GM21619 (cell line): ENCODE measurements around the gene MRPL3.
"Not testable (repeated sequence)": the region's sequence is repeated elsewhere in the genome, so short reads cannot be mapped to it uniquely, and the experiment has no call there.

Experiments
- ATAC-seq: cut with Tn5 transposase; IDR thresholded peaks from one replicate; pipeline ENCODE4 v1.9.1; 2021; ENCODE audit not compliant: unreplicated experiment

The MRPL3 gene

DNA sequence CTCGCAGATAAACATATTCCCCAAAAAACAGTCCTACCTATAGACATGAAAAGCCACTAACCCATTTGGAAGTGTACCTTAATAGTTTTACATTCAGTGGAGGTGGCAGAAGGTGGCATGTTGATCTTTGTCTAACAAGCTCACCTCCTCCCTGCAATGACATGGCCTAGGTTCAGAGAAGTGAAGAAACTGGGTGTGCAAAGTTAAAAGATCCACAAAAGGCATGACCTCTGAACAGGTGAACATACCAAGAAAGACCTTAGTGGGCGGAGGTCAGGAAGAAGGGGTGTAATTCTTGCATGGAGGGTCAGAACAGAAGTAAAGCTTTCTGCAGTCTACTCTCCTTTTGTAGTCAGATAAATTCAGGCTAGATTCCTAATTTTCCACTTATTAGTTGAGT lies 822 bp downstream of the MRPL3 start:
- no peak for ATAC-seq

DNA sequence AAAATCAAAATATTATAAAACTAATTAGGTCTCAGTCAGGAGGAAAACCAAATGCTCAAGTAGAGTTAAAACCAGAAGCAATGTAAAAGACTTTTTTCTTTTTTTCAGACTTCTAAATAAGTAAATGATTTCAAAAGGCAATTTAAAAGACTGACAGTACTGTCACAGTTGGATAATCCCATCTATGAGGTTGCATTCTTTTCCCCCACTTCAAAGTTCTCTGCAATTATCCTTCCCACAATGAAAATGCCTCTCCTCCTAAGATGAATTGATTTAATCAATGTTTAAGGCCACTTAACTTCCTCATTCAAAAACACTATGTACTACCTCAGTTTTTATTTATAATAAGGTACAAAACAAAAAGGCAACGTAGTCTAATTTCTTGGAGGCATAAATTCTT lies 8.1 kb downstream of the MRPL3 start:
- no peak for ATAC-seq

DNA sequence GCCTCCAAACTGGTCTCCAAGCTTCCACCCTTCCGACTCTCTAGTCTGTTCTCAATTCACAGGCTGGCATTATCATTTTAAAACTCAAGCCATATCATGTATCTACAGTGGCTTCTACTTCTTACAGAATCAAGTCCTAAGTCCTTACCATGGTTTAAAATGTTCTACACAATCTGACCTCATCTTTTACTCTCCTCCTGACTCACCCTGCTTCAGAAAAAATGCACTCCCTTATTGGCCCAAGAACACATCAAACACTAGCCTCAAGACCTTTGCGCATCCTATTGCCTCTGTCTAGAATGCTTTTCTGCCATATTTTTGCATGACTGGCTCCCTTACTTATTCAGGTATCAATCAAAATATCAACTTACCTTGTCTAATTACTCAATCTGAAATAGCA lies 11.0 kb downstream of the MRPL3 start:
- no peak for ATAC-seq

DNA sequence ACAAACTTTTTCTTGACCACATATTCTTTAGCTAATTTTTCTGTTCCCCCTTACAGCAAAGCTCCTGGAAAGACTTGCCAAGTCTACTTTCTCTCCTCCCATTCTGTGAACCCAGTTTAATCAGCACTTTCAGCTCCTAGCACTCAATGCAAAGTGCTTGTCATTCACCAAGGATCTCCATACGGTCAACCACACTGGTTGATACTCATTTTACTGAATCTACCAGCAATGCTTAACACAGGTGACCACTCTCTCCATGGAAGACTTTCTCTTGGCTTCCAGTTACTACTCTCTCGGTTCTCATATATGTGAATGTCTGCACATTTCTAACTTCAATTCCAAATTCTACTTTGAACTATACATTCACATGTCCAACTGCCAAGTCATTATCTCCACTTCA lies 11.7 kb downstream of the MRPL3 start:
- ATAC-seq: no peak

DNA sequence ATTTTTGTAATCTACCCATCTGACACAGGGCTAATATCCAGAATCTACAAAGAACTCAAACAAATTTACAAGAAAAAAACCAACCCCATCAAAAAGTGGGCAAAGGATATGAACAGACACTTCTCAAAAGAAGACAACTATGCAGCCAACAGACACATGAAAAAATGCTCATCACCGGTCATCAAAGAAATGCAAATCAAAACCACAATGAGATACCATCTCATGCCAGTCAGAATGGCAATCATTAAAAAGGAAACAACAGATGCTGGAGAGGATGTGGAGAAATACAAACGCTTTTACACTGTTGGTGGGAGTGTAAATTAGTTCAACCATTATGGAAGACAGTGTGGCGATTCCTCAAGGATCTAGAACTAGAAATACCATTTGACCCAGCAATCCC lies 16.2 kb downstream of the MRPL3 start:
- not testable (repeated sequence) for ATAC-seq

DNA sequence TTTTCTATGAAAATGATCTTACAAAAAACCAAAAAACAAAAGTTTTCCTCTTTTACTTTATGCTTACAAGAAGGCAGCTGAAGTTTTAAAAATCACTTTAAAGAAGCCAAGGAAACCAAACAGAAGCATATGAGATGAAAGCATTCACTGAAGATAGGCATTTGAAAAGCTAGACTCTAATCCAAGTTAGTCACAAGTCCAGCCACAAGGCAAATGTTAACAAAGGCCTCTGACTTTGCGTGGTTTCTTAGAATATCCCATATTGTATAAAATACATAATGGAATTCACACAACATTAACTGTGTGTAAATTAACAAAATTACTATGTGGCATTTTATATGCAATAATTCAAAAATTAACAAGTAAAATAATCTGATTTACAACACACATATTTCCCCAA lies 17.7 kb downstream of the MRPL3 start:
- no peak for ATAC-seq

DNA sequence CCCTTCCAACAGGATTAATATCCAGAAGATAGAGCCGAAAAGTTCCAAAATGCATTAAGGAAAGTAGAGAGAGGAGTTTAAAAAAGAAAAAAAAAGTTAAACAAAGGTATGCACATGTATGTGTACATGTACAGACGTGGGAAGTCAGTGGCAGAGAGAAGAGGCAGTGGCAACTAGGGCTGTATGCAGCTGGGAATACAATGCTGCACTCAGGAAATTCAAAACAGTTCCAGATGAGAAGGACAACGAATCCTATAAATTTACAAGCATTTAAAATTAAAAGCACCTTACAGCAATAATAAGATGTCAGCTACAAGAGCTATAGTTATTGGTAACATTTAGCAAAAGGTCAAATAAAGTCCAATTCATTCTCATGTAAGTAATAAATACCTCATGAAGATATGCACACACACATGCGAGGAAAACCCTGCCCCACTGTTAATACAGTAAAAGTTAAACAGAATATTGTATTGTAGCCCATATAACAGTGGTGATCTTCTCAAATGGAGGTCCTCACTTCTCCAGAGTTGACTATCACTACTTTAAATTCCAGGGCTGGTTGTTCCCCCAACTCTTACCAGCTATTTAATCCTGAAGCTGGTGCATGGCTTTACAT lies 18.2 kb downstream of the MRPL3 start:
- no peak for ATAC-seq

DNA sequence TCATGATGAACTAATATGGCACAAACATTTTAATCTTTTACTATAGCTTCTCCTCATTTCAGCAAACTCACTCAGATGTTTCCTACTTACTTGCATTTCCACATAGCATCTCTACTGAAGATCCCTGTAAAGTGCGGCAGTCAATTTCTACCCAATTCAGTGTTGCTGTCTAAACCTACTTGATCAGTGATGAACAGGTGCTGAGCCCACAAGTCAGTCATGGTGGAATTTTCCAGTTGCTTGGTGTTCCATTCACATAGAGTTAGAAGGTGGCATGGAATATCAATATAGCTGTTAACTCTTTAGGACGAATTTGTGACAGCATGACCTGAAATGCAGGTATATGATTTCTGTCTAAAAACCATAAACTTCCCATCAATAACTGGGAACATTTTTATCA lies 22.7 kb downstream of the MRPL3 start:
- no peak for ATAC-seq

DNA sequence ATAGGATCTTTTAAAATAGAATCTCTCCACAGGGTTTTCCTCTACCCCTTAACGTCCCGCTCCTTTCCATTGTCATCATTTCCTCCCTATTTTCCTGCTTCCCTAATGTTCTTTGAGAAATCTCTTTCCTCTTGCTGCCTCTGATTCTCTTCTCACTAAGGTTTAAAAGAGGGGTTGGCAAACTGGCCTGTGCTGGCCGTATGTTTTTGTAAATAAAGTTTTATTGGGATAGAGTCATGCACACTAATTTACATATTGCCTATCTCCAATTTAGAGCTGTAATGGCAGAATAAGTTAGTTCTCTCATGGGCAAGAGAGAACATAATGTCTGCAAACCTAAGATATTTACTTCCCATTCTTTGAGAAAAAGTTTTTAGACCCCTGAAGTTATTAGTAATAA lies 25.0 kb downstream of the MRPL3 start:
- no peak for ATAC-seq

DNA sequence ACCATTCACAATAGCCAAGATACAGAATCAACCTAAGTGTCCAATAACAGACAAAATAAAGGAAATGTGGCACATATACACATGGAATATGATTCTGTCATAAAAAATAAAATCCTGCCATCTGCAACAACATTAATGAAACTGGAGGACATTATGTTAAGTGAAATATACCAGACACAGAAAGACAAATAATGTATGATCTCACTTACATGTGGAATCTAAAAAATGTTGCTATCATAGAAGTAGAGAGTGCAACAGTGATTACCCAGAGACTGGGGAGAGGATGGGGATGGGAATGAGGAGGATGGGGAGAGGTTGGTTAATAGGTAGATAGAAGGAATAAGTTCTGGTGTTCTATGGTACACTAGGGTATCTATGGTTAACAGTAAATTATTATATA lies 28.7 kb downstream of the MRPL3 start:
- no peak for ATAC-seq

DNA sequence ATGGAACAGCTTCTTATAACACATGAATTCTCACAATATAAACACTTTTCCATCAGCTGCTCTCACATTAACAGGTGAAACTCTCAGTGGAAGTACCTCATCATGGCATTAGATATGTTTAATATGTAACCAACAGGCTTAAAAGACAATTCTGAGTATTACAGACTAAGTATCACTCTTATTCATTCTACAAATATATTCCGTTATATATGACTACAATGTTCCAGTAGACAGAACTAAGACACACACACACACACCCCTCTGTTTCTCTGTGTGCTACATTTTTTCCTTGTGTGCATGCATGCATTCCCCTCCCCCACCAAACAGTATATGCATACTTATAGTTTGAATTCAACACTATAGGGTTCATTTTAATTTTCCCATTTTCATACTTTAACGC lies 32.4 kb downstream of the MRPL3 start:
- no peak for ATAC-seq

DNA sequence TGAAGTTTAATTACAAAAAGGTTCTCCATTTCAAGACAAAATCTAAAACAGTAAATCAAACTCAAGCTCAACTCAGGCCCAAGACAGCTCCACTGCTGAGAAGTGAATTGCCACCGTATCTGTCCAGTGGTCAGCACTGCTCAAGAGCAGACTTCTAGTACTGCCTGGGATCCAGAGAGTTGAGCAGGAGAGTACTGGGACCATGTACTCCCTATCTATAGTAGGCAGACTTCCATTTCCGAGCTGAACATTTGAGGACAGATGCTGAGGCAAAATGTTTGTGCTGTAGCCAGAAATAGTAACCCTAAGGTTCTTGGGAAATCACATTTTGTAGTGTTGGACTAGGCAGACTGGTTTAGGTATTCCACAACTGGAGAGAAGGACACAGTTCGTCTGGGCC lies 44.1 kb downstream of the MRPL3 start:
- no peak for ATAC-seq

DNA sequence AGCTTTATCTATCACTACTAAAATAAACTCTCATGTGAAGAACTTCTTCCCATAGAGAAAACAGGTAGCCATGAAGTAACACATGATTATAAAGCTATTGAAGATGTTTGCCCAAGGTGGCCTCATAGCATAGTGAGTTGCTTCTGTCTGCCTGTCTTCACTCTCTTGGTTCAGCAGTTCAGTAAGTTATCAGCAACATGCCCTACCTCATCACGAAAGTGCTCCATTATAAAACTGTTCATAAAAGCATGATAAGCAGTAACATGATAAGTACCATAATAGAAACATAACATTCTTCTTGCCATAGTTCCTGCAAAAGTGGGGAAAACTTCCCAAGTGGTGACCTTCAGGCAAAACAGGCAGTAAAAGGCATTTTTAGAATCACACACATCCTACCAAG lies 45.6 kb downstream of the MRPL3 start:
- no peak for ATAC-seq

DNA sequence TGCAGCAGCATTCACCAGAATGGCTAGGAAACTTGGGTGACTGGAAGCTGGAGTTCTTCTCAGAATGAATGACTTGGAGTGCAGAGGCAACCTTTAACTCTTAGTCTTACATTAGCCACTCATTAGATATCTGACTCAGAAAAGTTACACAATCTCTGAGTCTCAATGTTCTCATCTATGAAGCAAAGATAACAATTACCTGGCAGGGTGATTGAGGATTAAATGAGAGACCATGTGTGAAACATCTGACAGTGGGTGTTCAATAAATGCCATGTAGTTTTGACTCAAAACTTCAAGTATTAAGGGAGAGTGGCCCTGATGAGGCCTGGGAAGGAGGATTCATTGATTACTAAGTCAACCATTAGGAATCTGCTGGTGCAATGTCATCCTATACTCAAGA lies 48.3 kb downstream of the MRPL3 start:
- no peak for ATAC-seq

DNA sequence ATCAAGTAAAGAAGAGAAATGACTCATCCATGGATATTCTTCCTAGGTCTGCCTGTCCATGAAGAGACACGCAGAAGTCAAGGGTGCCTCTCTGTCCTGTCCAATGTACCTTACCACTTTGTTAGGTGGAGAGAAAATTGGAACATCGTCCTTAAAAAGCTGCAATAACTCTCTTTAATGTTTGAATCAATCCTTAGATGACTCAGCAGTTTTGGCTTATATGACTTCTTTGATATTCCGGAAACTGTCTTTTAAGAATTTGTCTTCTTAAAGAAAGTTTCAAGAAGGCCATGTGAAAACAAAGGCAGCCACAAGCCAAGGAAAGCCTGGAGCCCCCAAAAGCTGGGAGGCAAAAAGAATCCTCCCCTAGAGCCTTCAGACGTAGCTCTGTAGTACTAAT lies 49.2 kb downstream of the MRPL3 start:
- ATAC-seq: no peak

DNA sequence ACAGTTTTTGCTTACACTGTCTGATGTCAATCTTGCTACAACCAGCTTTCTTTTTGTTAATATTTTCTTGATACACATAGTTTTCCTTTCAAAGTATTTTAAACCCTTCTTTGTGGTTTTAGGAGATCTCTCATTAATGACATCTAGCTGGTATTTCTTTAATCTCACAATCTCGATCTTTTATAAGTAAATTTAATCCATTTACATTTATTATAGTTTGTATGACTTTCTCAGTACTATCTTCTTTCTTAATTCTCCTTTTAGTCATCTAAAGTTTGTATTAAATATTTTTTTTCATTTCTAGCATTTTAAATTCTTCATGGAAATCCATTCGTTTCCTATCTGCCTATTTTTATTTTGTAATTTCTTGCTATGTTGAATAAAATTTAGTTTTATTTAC lies 55.4 kb downstream of the MRPL3 start:
- ATAC-seq: no peak

DNA sequence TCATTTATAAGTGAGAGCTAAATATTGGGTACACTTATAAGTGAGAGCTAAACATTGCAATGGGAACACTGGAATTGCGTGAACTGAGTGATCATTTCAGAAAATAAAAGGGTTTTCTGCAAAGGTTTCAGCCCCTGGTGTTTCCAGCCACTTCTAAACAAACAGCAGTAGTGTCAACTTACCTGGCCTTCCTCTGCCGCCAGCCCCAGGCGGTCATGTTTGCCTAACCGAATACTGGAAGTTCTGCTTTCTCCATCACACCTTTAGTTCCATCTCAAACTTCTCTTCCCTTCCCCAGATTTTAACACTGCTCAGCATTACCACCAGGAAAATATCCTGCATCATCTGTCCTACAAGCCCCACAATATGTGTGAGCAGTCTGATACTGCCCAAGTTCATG lies 58.6 kb downstream of the MRPL3 start:
- no peak for ATAC-seq

DNA sequence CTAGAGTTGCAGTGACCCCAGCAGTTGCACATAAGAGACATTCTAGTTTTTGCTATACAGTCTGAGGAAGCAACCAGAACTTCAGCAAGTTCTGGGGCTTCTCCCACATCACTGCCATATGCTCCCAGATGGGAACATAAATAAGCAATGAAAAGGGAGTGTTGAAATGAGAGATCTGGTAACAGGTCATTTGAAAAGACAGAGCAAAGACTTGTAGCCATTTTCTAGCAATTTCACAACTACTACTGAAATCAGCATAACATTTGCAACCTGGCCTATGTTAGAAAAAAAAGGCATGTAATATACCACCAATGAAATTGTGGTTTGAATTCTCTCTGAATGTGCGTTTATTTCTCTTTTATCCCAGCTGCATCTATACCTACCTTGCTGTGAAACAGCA lies 63.7 kb downstream of the MRPL3 start:
- ATAC-seq: no peak

DNA sequence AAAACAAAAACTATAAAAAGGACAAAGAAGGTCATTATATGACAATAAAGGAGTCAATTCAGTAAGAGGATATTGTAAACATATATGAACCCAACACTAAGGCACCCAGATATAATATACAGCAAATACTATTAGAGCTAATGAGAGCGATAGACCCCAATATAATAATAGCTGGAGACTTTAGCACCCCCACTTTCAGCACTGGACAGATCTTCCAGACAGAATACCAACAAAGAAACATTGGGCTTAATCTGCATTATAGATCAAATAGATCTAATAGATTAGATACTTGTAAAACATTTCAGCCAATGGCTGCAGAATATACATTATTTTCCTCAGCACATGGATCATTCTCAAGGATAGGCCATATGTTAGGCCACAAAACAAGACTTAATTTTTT lies 67.8 kb downstream of the MRPL3 start:
- no peak for ATAC-seq

DNA sequence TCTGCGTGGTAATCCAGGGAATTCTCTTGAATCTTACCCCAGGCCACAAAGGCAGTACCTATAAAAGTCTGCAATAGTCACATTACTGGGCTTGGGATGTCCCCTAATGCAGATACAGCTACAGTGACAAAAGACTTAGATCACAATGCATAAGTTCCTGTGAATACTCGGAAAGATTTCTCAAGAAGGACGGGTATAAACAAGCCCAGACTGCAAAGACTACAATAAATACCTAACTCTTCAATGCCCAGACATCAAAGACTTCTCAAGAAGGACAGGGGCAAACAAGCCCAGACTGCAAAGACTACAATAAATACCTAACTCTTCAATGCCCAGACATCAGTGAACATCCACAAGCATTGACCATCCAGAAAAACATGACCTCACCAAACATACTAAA lies 70.3 kb downstream of the MRPL3 start:
- no peak for ATAC-seq

DNA sequence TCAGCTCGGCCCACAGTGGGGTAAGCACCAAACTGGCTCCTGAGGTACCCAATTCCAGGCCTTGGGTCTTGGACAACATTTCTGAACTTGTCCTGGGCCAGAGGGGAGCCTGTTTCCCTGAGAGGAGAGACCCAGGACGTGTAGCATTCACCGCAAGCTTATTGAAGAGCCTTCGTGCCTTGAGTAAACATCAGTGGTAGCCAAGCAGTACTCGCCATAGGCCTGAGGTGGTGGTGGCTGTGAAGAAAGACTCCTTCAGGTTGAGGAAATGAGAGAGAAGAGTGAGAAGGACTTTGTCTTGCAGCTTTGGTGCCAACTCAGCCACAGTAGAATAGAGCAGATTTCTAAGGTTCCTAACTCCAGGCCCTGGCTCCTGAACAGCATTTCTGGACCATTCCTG lies 71.0 kb downstream of the MRPL3 start:
- no peak for ATAC-seq

DNA sequence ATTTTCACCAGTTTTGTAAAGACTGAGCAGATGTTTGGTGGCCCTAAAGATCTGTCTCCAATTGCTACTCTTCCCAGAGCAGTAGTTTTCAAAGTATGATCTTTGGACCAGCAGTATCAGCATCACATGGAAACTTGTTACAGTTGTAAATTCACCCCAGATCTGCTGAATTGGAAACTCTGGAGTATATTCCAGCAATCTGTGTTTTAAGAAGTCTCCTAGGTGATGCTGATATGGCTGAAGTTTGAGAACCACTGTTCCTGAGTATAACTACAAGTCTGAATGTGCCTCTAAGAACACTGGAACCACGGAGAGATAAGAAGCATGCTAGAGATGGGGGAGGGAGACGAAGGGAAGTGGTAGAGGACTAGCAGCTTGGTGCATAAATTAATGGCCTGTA lies 75.5 kb downstream of the MRPL3 start:
- no peak for ATAC-seq

DNA sequence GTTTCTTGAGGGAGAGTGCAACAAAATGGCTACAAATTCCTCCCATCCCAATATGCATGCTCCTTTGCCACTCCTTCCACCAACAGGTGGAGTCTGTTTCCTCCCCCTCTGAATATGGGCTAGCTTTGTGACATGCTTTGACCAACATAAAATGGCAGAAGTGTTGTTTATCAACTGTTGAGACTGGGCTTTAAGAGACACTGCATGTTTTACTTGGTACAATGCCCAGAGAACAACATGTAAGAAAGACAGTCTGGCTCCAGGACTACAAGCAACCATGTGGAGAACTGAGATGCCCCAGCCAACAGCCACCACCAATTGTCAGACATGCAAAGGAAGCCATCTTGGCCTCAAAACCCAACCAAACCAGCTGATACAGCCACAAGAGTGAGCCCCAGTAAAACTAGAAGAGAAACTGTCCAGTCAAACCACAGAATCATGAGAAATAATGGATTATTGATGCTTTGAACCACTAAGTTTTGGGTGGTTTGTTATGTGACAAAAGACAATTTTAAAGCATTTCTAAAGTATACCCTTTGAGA lies 80.7 kb downstream of the MRPL3 start:
- no peak for ATAC-seq

DNA sequence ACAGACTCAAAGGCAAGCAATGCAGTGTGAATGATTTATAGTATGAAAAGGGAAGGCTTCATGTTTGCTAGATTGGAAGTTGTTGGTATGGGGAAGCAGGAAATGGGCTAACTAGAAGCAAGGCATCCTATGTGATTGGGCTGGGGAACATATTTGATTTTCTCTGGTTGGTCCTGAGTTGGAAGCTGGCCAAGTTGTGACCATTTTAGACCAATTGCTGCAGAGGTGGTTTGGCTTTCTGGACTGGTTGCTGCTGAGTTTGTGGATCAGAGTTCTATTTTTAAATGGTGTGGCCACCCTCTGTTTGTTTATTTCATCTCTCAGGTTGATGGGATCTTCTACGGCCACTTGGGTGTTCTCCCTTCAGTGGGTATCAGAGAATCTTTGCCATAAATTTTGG lies 81.5 kb downstream of the MRPL3 start:
- ATAC-seq: no peak
